ENCODE measurements around the gene JSRP1.
A peak's percentile ranks its signal among the peaks of the same experiment; 100 is the strongest.

GRCh38 chr19:2236314-2237050 lies 19.7 kb downstream of the JSRP1 start, which contains the start of the genes PLEKHJ1 and SF3A2:
- TF ChIP-seq CTCF (IDR thresholded peaks at IDR 0.05; ENCODE audit: control extremely low read depth in 1 of 3, insufficient read depth in 1 of 3, low read depth in 1 of 3, low read length in 3 of 3) (peak; percentile 93 to 100 (median 97)), EZH2 (IDR thresholded peaks at IDR 0.05; ENCODE audit: low read depth, low read length, severe bottlenecking) (no peak)
